Esophagus (tissue), 2 donors: ENCODE data around the gene CAPG. TPM values are rescaled to one million over a fixed set of nuclear protein-coding genes. Genes with fewer than 3 reads are reported as not detected.
A peak's percentile ranks its signal among the peaks of the same experiment; 100 is the strongest.
"Not testable (repeated sequence)": the region's sequence is repeated elsewhere in the genome, so short reads cannot be mapped to it uniquely, and the experiment has no call there.

ENCODE experiments used
- H3K27ac ChIP-seq, 2 donors: one replicate each; pipeline ENCODE4 v1.5.1; 2013; ENCODE audit warnings: low read depth in 2 of 2, mild to moderate bottlenecking in 2 of 2, inconsistent platforms in 1 of 2, low read length in 1 of 2, moderate library complexity in 1 of 2
- H3K27me3 ChIP-seq, 2 donors: one replicate each; pipeline ENCODE4 v1.6.1; 2013; ENCODE audit warnings: low read length in 2 of 2, control low read depth in 1 of 2, mild to moderate bottlenecking in 1 of 2; ENCODE audit not compliant: insufficient read depth in 2 of 2, control insufficient read depth in 1 of 2
- H3K36me3 ChIP-seq, 2 donors: one replicate each; pipeline ENCODE4 v1.6.1; 2013; ENCODE audit warnings: low read length in 1 of 2; ENCODE audit not compliant: control insufficient read depth in 2 of 2, insufficient read depth in 2 of 2
- H3K4me1 ChIP-seq, 2 donors: one replicate each; pipeline ENCODE4 v1.6.1; 2013; ENCODE audit warnings: low read length in 1 of 2; ENCODE audit not compliant: control insufficient read depth in 2 of 2, insufficient read depth in 2 of 2
- H3K4me3 ChIP-seq, 2 donors: one replicate each; pipeline ENCODE4 v1.5.1; 2013; ENCODE audit warnings: low read length in 2 of 2, mild to moderate bottlenecking in 2 of 2, low read depth in 1 of 2, moderate library complexity in 1 of 2
- H3K9me3 ChIP-seq, 2 donors: one replicate each; pipeline ENCODE4 v1.6.1; 2013; ENCODE audit warnings: mild to moderate bottlenecking in 2 of 2, low read depth in 1 of 2, low read length in 1 of 2, moderate library complexity in 1 of 2; ENCODE audit not compliant: control insufficient read depth in 2 of 2, insufficient read depth in 1 of 2
- WGBS, 2 donors: extraction: QIAGEN DNeasy Blood & Tissue Kit; methylation state at CpG; one replicate each; pipeline ENCODE4 v1.1.7; 2013; 5-methylcytosine and 5-hydroxymethylcytosine counted together
- polyA plus RNA-seq, 2 donors: library from polyadenylated mRNA; stranded (reverse); fragments of 200-250 nt; gene quantifications; one replicate each; pipeline ENCODE4 v1.2.3, GENCODE V29; 2013
- donor health status: healthy with polysubstance abuse.
- donor health status: Bipolar disorder and iron deficiency.

Gene CAPG
- polyA plus RNA-seq, 2 donors = 273 to 297 TPM

- H3K4me3 ChIP-seq = no peak overlapping the region
- H3K27me3 ChIP-seq = no peaks in the 10 kb centered on the region
- H3K4me1 ChIP-seq = peaks cover 0 to under 1% of the 10 kb centered on the region in 2 donors
- no peak overlapping the region for H3K27ac ChIP-seq
- H3K9me3 ChIP-seq = no peaks in the 10 kb centered on the region
- H3K36me3 ChIP-seq = peaks cover 5 to 35% of the 10 kb centered on the region in 2 donors
- 77 to 80% methylated on average over 9 of the region's 9 CpGs for WGBS, 2 donors
These were observed 21.2 kb downstream of the CAPG start for GRCh38 chr2:85388878-85389538.

- H3K27me3 ChIP-seq = no peaks in the 10 kb centered on the region
- no peak overlapping the region for H3K27ac ChIP-seq
- 87 to 91% methylated on average over 2 of the region's 2 CpGs for WGBS, 2 donors
- H3K9me3 ChIP-seq = no peaks in the 10 kb centered on the region
- no peaks in the 10 kb centered on the region for H3K4me1 ChIP-seq
- H3K4me3 ChIP-seq = no peak overlapping the region
- peaks cover 5 to 38% of the 10 kb centered on the region in 2 donors for H3K36me3 ChIP-seq
These were observed 22.4 kb downstream of the CAPG start for GRCh38 chr2:85387754-85388153.

- WGBS, 2 donors = 81 to 90% methylated on average over 2 of the region's 2 CpGs
- Histone ChIP-seq H3K4me1 (no peaks in the 10 kb centered on the region), H3K9me3 (no peaks in the 10 kb centered on the region), H3K27me3 (no peaks in the 10 kb centered on the region), H3K27ac (no peak overlapping the region), H3K4me3 (no peak overlapping the region), H3K36me3 (peaks cover 3 to 27% of the 10 kb centered on the region in 2 donors)
These were observed 24.4 kb downstream of the CAPG start for GRCh38 chr2:85385746-85386145.

- Histone ChIP-seq H3K27ac (no peak overlapping the region), H3K4me1 (no peaks in the 10 kb centered on the region), H3K27me3 (no peaks in the 10 kb centered on the region), H3K9me3 (no peaks in the 10 kb centered on the region), H3K4me3 (no peak overlapping the region), H3K36me3 (peaks cover 0 to 10% of the 10 kb centered on the region in 2 donors)
- 80 to 81% methylated on average over 4 of the region's 4 CpGs for WGBS, 2 donors
These were observed 26.3 kb downstream of the CAPG start for GRCh38 chr2:85383850-85384249.

- H3K27me3 ChIP-seq, H3K27ac ChIP-seq, H3K9me3 ChIP-seq, H3K4me3 ChIP-seq, H3K4me1 ChIP-seq: not testable (repeated sequence)
- peaks cover 0 to 10% of the 10 kb centered on the region in 2 donors for H3K36me3 ChIP-seq
- WGBS, 2 donors = 91 to 92% methylated on average over 5 of the region's 5 CpGs
These were observed 27.0 kb downstream of the CAPG start for GRCh38 chr2:85383151-85383550.

GRCh38 chr2:85380048-85380447, 30.1 kb downstream of the CAPG start:
- H3K36me3 ChIP-seq = peaks cover 0 to 11% of the 10 kb centered on the region in 2 donors
- WGBS, 2 donors = 74 to 80% methylated on average over 1 of the region's 1 CpG
- H3K27ac ChIP-seq = no peak overlapping the region

GRCh38 chr2:85378257-85378656, 31.9 kb downstream of the CAPG start:
- no peak overlapping the region for H3K27ac ChIP-seq

More at GRCh38 chr2:85380048-85380447, 30.1 kb downstream of the CAPG start:
- no peaks in the 10 kb centered on the region for H3K27me3 ChIP-seq
- H3K4me3 ChIP-seq = no peak overlapping the region
- peaks cover 0 to 6% of the 10 kb centered on the region in 2 donors for H3K4me1 ChIP-seq
- no peaks in the 10 kb centered on the region for H3K9me3 ChIP-seq

GRCh38 chr2:85377083-85377482, 33.1 kb downstream of the CAPG start:
- Histone ChIP-seq H3K9me3 (no peaks in the 10 kb centered on the region), H3K4me1 (peaks cover 0 to 6% of the 10 kb centered on the region in 2 donors), H3K4me3 (no peak overlapping the region), H3K27ac (peak overlapping the region in 1 of 2 donors; percentile 51), H3K27me3 (no peaks in the 10 kb centered on the region), H3K36me3 (peaks cover 0 to 4% of the 10 kb centered on the region in 2 donors)
- 79 to 82% methylated on average over 11 of the region's 11 CpGs for WGBS, 2 donors

More at GRCh38 chr2:85378257-85378656, 31.9 kb downstream of the CAPG start:
- Histone ChIP-seq H3K4me3 (no peak overlapping the region), H3K36me3 (peaks cover 0 to 4% of the 10 kb centered on the region in 2 donors), H3K9me3 (no peaks in the 10 kb centered on the region), H3K27me3 (no peaks in the 10 kb centered on the region), H3K4me1 (peaks cover 0 to 6% of the 10 kb centered on the region in 2 donors)
- WGBS, 2 donors = 62 to 76% methylated on average over 5 of the region's 5 CpGs

GRCh38 chr2:85376291-85377065, 33.7 kb downstream of the CAPG start:
- Histone ChIP-seq H3K36me3 (peaks cover 0 to 4% of the 10 kb centered on the region in 2 donors), H3K9me3 (no peaks in the 10 kb centered on the region), H3K4me3 (no peak overlapping the region), H3K27me3 (no peaks in the 10 kb centered on the region), H3K4me1 (peaks cover 0 to 6% of the 10 kb centered on the region in 2 donors), H3K27ac (no peak overlapping the region)
- WGBS, 2 donors = 91 to 92% methylated on average over 5 of the region's 5 CpGs
